PC-9 (cell line): ENCODE measurements around the gene FYN.

ENCODE experiments used
- EZH2 ChIP-seq: fragments of 200-600 bp; sonication (generic); IDR thresholded peaks from 2 replicates; pipeline ENCODE4 v1.8.0; 2017; ENCODE audit warnings: antibody characterized with exemption, low read depth
- TF ChIP-seq, protein P1 (sequence below): fragments of 200-600 bp; sonication (generic); conservative IDR thresholded peaks from 2 replicates; pipeline ENCODE4 v1.6.1; 2017; ENCODE audit warnings: mixed run types, antibody characterized with exemption, mild to moderate bottlenecking, moderate library complexity

DNA sequence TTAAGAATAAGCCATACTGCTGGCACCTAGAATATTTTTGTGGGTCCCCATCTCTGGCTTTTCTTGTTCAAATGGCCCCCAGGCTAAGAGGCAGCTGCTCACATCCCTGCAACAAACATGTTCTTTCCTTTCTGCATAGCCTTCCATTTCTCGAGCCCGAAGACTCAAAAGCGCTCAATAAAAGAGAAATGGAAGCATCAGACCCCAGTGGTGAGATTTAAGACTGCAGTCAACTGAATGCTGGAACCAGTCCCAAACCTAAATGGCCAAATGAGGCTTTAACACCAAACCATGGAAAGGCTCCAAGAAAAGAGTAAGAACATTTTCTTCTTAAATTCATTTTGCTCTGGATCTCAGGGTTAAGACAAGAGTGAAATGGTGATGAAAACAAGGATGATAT, 145.4 kb downstream of the FYN start:
- TF ChIP-seq, protein P1, sequence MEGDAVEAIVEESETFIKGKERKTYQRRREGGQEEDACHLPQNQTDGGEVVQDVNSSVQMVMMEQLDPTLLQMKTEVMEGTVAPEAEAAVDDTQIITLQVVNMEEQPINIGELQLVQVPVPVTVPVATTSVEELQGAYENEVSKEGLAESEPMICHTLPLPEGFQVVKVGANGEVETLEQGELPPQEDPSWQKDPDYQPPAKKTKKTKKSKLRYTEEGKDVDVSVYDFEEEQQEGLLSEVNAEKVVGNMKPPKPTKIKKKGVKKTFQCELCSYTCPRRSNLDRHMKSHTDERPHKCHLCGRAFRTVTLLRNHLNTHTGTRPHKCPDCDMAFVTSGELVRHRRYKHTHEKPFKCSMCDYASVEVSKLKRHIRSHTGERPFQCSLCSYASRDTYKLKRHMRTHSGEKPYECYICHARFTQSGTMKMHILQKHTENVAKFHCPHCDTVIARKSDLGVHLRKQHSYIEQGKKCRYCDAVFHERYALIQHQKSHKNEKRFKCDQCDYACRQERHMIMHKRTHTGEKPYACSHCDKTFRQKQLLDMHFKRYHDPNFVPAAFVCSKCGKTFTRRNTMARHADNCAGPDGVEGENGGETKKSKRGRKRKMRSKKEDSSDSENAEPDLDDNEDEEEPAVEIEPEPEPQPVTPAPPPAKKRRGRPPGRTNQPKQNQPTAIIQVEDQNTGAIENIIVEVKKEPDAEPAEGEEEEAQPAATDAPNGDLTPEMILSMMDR, result peak; percentile 50; the same call in 1 of the 2 replicates
- no peak for TF ChIP-seq EZH2
